Stimulated activated CD4-positive, alpha-beta T cell treated with anti-CD3 and anti-CD28 coated beads, TNF-alpha, amount 100 ng/mL, for 1 hour (primary cell): ENCODE results near the gene KLF11.
"Not testable (repeated sequence)": the region's sequence is repeated elsewhere in the genome, so short reads cannot be mapped to it uniquely, and the experiment has no call there.

ENCODE experiments used
- DNase-seq, 3 donors: peaks; one replicate each; pipeline ENCODE4 v3.0.0-alpha.2; 2020; ENCODE audit warnings: low read depth in 3 of 3, low spot score in 1 of 3

KLF11 gene

GRCh38 chr2:10022966-10023662 is 20.2 kb upstream of the KLF11 start:
- no peak for DNase-seq

DNA sequence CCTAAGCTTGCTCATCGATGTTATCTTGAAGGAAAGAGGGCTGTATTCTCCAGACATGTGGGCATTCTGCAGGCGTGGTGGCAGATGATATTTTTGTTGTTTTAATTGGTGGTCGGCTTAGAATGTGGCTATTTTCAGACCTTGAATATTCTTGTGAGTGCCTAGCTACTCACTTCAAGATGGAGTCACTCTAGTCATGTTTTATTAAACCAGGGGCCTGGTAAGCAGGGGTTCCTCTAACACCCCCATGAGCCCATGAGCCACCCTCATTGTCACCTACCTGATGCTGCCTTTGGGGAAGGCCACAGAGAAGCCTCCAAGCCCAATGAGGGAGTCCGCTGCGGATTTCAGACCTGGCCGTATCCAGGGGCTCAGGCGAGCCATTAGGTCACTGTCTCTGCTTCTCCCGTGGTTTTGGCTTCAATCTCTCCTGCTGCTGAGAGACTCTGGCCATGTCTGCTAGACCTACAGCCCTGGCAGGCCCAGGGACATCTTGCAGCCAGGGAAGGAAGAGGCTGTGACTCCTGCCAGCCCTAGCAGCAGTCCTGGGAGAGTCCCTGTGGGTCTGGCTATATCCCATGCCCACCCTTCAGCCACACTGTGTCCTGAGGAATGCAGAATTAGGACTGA is 16.3 kb upstream of the KLF11 start:
- DNase-seq: no peak

DNA sequence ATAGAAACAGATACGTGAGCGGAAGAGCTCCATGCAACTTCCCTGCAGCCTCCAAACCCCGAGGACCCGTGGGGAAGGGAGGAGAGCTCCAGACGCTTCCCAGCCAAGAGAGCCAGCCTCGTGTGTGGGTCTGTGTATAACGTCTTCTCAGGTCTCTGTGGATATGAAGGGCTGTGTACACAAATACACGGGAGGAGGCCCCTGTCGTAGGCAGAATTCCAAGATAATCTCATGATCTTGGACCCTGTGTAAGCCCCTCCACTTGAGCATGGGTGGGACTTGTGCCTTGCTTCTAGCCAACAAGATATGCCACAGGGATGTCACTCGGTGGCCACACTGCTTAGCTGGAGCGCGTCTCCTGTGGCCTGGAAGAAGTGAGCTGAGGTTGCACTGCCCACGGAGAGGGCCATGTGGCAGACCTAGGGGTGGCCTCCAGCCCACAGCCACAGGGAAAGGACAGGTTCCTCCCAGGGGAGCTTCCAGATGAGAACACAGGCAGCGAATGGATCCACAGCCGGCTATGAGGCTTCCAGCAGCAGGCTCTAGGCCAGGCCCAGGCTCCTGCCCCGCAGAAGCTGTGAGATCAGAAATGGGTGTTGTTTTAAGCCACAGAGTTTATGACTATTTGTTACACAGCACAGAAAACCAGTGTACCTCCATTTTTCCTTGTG is 15.6 kb upstream of the KLF11 start:
- DNase-seq: no peak

DNA sequence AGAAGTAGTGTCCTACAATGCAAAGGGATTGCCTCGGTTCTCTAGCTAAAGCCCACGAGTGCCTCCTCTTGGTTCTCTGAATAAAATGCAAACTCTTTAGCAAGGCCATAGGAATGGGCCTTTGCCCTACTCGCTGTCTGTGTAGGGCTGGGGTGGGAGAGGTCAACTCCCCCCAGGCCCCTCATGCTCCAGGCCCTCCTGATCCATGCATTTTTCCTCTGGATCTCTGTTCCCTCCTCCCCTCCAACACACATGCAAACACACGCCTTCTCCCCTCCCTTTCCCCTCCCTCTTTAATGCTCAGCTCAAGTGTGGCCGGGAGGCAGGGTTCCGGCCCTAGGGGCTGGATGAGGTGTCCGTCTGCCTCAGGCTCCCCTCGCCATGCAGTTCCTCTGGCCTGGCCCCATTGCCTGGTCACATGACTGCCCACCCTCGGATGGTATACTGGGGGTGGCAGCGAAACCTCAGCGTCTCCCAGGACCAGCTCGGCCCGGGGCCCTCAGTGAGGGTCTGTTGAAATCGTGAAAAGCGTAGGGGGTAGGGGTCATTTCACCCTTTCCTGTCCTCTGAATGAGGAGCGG is 14.9 kb upstream of the KLF11 start:
- no peak for DNase-seq

DNA sequence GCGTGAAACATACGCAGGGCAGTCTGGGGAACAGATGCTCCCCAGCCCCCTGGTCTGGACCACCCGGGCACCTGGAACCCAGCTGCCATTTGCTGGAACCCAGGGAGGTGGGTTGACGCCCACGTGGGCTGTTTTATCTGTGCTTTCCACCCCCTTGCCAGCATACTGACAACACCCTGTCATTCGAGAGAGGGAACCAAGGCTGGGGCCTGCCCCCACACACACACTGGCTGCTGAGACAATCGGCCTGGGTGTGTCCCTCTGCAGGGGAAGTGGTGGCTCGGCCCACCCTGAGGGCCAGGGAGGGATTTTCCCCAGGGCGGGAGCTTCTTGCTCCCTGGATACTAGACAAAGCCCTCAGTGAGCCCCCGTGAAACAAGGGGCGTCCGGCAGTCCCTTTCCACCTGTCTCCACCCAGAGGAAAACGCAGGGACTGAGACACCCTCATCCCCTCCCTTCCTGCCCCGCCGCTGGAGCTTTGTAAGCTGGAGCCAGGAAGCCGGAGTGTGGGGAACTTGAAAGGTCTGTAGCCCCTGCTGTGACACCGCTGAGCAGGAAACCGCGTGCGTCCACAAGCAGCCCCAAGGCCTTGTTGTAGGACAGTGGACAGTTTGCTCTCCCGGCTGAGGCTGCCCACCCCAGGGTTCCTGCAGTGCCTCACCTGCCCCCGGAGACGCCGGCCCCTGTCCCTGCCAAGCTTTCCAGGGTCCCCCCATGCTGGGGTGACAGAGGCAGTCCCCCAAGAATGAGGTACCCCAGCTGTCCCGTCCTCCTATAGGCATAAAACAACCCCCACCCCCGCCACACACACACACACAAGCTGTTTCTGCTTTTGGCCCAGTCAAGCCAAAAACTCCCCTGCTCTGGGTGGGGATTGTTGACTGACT is 14.1 kb upstream of the KLF11 start:
- DNase-seq: peak in 1 of 3 donors; percentile 27

GRCh38 chr2:10029875-10030223 is 13.5 kb upstream of the KLF11 start:
- DNase-seq: no peak

DNA sequence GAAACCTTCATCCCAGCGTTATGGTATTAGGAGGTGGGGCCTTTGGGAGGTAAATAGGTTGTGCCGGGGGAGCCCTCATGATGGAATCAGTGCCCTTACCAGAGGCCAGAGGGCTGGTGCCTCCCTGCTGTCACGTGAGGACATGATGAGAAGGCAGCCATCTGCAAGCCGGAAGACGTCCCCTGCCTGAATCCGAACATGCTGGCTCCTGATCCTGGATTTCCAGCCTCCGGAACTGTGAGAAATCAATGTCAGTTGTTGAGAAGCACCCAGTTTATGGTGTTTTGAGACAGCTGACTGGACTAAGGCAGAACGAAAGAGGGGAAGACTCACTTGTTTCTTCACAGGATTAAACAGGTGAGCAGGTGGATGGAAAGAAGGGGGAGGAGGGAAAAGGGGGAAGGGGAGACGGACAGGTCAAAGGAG is 13.0 kb upstream of the KLF11 start:
- DNase-seq: no peak

- not testable (repeated sequence) for DNase-seq
Measured at GRCh38 chr2:10030798-10031197, 12.6 kb upstream of the KLF11 start.

DNA sequence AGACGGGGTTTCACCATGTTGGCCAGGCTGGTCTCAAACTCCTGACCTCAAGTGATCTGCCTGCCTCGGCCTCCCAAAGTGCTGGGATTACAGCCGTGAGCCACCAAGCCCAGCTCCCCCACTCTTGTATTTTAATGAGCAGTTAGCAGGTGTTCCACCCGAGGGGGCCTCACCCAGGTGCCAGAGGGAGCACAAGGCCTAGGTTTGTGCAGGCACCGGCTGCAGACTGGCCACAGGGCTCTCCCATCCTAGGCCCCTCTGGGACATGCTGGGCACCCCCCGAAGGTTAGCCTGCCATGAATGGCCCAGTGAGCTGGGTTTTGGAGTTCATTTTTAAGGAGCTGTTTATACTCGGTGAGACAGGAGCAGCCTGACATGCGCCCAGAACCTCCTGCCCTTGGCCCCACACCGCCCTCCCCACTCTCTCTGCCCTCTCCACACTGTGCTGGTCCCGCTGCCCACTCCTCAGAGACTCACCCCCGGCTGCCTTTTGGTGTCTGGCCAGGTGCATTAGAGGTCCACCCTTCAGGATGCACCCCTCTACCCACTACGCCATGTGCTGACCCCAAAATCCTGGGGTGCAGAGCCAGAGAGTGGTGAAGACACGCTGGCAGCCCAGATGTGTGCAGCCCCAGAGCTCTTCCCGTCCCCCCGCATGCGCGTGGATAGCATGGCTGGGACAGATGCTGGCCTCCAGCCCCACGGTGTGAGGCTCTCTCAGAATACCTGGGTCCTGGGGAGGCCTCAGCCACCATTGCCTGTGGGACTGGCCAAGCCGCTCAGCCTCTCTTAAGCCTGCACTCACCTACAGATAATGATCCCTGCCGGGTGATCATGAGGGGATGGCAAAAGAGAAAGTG is 11.2 kb upstream of the KLF11 start:
- DNase-seq: no peak

DNA sequence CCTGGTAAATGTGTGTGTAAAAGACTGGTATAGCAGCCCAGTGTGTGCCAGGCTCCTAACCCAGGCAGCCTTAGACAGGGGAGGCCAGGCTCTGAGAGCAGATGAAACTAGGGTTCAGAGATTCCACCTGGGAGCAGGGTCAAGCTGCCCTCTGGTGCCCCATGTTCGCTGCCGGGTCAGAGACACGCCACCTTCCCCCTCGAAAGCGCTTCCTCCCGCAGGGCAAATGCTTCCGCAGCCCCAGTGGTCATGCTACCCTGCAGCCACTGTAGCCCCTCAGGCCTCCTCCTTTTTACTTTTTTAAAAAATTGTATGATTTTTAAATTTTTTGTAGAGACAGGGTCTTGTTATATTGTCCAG is 10.6 kb upstream of the KLF11 start:
- no peak for DNase-seq

GRCh38 chr2:10033251-10034006 is 9.9 kb upstream of the KLF11 start:
- DNase-seq: no peak

DNA sequence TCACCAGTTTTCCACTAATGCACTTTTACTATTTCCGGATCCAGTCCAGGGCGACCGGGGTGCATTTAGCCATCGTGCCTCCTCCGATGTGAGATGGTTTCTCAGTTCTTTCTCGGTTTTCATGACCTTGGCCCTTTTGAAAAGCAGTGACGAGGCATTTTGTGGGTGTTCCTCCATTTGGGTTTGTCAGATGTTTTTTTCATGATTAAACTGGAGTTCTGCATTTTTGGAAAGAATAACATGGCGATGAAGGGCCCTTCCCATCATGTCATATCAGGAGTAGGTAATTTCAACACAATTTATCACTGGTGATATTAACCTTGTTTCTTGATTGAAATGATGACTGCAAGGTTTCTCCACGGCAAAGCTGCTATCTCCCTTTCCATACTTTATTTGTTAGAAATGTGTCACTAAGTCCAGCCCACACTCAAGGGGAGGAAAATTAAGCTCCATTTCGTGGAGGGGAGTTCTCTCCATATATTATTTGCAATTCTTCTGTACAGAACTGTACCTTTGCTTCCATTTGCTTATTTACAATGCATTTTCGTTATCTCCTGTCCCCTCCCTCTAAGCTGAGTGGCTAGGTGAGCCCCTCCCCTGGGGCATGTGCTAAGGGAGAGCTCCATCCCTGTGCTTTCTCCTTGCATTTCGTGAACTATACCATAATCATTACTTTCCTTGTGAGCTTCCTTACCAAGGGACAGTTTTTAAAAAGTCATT is 8.9 kb upstream of the KLF11 start:
- DNase-seq: no peak

DNA sequence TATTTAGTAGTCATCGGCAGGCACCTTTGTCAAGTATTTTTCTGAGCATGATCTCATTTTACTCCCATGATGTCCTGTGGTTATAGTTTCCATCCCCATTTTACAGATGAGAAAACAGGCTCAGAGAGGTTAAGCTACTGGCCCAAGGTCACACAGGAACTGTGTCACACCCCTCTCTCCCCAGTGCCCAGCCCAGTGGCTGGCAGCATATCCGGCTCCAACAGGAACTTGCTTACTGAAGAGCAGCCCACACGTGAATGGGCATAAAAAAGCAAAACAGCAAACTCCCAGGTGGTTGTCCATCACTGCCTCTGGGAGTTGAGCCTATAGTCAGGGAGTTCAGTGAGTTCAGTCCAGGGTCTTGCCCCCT is 8.3 kb upstream of the KLF11 start:
- no peak for DNase-seq

GRCh38 chr2:10035633-10036032 is 7.7 kb upstream of the KLF11 start:
- no peak for DNase-seq

DNA sequence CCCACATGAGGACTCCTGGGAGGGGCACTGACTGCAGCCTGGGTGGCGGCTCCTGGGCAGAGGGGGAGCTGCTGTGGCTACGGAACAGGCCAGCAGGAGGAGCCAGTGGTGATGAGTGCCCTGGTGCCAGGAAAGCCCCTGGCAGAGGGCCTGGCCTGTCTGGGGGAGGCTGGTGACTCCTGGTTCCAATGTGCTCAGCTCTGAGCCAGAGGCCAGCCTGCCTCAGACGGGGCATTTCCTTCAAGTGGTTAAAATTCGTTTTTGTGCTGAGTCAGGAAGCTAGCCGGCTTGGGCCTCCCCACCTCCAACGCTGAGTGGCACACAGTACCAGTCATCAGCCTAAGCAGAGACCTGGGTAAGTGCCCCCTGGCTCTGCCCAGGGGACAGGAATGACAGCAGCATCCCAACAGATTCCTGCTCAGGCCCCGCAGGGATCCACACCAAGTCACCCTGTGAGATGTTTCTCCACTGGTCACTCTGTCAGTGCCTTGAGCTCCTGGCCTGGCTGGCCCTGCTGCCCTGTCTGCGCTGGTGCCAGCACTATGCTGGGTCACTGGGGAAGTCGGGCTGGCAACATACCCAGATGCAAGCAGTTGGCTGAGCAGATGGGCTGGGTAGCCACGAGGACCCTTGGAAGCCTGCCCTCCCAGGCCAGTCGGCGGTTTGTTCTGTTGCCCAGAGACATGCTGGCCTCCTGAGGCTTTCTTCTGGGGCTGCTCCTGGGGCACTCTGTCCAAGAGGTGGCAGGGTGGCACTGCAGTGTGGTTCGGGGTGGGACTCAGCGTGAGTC is 7.1 kb upstream of the KLF11 start:
- no peak for DNase-seq

DNA sequence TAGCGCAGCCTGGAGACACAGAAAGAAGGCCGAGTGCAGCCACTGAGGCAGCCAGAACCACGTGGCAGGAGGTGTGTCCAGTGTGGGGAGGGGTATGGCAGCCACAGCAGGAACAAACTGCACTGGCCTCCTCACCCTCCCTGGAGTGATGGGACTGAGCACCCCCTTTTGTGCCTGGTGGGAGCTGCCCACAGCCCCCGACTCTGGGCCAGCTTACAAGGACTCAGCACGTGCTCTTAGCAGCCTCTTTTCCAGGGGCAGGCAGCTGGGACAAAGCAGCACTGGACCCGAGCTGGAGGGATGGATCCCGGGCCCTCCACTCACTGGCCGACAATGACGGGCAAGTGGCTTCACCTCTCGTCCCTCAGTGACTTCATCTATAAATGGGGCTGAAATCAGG is 5.2 kb upstream of the KLF11 start:
- no peak for DNase-seq

DNA sequence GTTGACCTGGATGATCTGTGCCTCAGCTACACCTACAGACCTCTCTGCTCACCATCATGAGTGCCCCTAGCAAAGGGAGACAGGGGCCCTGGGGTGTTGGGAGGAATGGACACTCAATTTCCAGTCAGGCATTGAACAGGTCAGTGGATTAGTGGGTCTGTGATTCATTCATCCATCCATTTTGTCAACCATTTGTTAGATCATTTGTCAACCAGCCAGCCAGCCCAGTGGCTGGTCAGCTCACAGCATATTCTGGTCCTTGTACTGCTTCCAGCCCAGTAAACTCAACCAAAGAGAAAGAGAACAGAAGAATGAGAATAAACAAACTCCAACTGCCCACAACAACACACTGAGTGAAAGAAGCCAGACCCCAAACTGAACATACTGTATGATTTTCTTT is 4.6 kb upstream of the KLF11 start:
- DNase-seq: no peak

- DNase-seq: no peak
Measured at GRCh38 chr2:10039658-10040410, 3.5 kb upstream of the KLF11 start.
